Fibroblast of skin of abdomen (primary cell): ENCODE data around the gene GATA6.
A peak's percentile ranks its signal among the peaks of the same experiment; 100 is the strongest.

Experiments used
- DNase-seq: peaks from one replicate; pipeline ENCODE4 v3.0.0-alpha.2; 2013

The GATA6 gene

DNA sequence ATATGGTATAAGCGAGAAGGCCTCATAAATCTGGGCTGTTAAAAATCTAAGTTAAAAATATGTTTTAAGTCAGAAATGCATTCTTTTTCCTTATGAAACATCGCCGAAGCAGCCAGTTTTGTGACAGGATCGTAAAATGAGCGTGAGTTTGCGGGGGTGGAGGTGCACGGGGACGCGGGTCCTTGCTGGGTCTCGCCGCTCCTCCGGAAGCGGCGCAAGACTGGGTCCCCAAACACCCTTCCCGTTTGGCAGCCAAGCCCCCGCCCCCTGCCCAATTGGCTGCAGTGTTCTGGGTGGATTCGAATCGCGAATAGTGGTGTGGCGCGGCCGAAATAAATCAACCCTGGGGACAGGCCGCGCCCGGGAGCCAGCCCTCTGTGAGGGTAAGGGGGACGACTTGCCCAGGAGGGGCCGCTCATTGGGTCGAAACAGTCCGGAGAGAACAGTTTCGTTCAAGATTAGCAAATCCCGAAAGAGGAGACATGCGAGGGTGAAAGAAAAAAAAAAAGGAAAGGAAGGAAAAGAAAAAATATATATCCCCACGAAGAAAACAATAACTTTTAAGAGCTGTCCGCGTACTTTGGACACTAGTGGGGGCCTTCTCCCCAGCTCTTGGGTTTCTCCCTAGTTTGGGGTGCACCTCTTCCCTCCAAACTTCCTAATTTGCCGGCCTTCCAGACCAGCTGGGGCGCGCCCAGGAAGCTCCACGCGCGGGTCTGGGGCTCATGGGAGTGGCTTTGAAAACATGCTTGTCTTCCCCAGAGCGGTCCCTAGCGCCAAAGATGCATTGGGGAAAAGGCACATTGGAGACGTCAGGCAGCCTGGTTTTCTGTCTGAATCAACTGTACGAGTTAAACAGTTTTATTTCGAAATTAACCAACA lies 3.1 kb upstream of the GATA6 start:
- peak; percentile 9 for DNase-seq

DNA sequence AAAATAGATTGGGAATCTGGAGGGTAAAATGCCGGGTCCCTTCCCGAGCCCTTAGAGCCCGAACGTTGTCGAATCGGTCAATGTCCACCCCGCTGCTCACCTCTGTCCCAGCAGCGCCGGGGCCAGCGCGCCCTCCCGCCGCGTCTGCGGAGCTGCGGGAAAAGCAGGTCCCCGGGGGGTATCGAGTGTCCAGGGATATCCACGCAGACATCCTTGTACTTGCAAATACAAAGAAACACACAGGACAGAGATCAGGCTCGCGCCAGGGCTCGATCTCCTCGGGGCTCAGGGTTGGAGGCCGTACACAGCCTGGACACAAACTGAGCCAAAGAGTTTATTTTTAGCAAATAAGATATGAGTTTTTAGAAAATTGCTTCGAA lies 2.3 kb upstream of the GATA6 start:
- peak; percentile 12 for DNase-seq

DNA sequence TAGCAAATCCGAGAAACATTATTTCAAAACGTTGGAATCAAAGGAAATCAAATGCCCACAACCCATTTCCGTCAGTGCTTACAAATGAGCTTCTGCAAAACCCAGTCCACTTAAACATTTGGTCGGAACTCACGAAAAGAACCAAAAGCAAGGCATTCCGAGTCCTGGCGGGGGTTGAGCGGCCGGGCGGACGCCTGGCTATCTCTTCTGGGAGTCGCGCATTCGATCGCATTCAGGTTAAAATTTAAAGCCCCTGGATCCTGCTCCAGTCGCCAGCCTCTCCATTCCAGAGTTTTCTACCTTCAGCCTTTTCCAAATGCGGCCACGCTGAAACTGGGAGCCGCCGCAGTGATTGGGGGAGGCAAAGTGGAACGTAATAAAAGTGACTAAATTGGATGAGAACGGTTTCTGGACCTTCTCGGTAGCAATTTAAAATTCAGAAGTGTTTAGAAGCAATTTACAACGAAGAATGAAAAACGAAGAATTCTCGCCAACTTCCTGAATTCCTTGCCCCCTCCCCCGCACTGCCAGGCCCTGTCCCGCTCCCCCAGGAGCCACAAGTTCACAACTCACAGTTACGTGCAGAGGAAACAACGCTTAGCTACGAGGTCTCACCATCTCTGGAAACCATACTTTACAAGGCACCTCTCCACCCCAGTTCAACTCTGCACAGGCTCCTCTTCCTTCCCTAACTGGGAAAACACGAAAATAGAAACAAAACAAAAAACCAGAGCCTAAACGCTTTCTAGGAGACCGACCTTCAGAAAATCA lies 1.7 kb upstream of the GATA6 start:
- DNase-seq: peak; percentile 55

DNA sequence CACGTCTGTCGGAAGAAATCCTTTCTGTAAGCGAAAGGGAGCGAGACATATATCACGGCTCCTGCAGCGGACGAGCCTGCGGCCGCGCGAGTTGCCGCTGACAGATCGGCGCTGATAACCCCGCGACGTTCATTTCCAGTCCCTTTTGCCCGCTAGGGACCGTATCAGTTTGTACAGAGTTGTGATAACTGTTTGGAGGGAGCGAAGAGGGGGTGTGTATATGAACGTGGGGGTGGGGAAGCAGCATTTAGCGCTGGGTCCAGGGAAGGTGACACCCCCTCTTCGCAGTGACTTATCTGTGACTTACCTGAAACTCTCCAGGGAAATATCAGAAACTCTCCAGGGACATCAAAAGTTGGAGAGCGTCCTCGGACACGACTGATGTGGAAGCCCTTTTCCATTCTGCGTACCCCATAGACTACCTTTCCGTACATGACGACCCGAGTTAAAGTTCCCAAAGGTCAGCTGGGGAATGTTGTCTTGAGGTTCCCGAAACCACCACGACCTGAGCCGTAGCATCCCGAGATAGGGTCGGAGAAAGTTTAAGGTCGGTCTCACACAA lies 948 bp upstream of the GATA6 start:
- DNase-seq: peak; percentile 11

DNA sequence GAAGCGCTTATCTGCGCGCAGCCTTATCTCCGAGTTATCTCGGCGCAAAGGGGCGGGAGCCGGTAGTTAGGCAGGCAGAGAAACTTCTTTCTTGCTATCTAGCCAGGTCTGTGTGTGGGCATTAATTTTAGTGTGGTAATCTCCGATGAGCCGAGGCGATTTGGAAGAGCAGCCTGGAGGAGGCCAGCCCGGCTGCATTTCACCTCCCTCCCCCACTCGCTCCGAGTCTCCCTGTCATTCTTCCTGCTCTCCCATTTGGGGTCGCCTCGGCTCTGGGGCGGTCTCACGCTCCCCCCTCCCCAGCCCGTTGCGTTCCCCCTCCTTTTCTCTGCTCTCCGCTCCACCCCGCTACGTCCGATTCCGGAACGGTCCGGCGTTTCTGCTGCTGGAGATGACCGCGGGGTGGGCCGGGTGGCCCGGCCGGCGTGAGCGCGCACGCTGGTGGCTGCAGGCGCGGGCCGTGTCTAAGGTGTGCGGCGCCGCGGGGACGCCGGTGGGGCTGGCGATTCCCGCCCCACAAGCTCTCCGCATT lies 566 bp downstream of the GATA6 start:
- peak; percentile 36 for DNase-seq

DNA sequence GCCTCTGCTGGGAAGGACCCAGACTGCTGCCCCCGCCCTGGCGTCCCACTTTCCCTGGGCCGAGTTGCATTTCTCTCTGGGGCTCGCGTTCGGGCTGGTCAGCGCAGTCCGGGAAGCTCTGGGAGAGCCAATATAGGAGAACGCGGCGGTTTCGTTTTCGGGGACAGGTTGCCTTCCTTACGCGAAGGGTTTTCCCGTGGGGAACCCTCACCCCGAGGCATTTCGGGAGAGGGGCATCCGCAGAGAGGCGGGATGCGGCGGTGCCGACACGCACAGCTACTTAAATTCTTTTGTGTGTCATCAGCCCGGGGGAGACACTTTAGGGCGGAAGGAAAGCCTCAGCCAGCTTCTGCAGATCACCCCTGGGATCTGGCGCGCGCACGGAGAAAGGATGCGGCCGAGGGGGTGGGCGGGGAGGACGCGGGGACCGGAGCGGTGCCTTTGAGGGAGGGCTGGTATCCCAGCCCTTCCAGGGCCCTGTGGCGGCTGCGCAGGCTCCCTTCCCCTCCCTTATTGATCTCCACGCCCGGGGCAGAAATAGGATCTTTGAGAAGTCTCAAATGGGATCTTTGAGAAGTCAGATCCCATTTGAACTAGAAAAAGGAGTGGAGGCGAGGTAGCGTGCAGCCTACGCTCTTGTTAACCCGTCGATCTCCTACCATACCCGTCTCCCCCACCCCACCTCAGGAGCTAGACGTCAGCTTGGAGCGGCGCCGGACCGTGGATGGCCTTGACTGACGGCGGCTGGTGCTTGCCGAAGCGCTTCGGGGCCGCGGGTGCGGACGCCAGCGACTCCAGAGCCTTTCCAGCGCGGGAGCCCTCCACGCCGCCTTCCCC lies 1.2 kb downstream of the GATA6 start:
- peak; percentile 63 for DNase-seq

DNA sequence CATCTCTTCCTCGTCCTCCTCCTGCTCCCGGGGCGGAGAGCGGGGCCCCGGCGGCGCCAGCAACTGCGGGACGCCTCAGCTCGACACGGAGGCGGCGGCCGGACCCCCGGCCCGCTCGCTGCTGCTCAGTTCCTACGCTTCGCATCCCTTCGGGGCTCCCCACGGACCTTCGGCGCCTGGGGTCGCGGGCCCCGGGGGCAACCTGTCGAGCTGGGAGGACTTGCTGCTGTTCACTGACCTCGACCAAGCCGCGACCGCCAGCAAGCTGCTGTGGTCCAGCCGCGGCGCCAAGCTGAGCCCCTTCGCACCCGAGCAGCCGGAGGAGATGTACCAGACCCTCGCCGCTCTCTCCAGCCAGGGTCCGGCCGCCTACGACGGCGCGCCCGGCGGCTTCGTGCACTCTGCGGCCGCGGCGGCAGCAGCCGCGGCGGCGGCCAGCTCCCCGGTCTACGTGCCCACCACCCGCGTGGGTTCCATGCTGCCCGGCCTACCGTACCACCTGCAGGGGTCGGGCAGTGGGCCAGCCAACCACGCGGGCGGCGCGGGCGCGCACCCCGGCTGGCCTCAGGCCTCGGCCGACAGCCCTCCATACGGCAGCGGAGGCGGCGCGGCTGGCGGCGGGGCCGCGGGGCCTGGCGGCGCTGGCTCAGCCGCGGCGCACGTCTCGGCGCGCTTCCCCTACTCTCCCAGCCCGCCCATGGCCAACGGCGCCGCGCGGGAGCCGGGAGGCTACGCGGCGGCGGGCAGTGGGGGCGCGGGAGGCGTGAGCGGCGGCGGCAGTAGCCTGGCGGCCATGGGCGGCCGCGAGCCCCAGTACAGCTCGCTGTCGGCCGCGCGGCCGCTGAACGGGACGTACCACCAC lies 2.1 kb downstream of the GATA6 start:
- no peak for DNase-seq

DNA sequence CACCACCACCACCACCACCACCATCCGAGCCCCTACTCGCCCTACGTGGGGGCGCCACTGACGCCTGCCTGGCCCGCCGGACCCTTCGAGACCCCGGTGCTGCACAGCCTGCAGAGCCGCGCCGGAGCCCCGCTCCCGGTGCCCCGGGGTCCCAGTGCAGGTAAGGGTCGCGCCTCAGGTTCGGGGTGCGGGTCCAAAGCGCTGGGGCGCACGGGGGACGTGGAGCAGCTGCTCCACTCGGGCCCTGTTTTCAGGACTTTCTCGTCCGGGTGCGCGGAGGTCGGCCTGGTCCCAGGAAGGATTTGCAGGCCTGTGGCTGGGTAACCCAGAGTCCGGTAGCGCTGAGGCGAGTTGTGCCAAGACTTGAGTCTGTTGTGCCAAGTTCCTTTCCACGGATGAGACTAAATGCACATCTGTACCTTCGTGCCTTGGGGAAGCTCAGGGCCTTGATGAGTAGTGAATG lies 2.8 kb downstream of the GATA6 start:
- no peak for DNase-seq

DNA sequence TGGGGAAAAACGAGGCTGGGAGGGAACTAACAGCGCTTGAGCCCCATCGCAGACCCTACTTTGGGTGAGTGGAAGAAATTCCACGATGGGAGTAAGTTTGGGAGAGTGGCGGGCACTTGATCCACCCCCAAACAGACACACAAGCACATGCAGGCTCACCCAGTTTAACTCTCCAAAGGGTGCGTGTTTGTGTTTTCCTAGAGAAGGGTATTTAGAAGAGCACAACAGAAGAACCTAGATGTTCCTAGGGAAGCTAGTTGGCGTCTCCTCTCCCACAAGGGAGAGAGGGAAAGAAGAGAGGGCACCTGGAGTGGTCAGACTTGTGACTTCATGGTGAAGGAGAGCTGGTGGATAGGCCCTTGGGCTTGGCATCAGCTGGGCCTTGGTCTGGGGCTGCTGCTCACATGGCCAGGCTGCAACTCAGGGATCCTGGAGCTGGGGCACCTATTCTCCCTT lies 3.2 kb downstream of the GATA6 start:
- DNase-seq: no peak

DNA sequence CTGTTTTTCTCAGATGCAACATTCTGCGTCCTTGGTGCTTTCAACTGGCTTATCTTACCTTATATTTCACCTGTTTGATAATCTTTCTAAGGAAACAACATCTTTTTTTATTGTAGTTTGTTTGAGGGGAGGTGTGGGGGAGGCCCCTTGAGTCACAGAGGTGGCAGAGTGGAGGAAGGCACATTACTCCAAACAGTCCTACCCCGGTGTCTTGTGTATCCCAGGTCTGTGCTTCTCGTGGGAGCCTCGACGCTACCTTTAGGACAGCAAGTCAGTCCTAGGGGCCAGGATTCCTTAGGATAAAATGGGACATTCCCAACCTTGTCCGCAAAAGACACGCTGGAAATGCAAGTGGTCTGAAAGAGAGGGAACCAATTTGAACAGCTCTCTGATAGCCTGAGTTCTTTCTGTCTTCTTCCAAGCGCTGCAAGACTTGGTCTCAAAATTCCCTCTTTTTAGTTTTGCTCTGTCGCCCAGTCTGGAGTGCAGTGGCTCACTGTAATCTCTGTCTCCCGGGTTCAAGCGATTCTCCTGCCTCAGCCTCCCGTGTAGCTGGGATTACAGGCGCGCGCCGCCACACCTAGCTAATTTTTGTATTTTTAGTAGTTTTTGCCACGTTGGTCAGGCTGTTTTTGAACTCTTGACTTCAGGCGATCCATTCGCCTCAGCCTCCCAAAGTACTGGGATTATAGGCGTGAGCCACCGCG lies 4.0 kb downstream of the GATA6 start:
- no peak for DNase-seq

DNA sequence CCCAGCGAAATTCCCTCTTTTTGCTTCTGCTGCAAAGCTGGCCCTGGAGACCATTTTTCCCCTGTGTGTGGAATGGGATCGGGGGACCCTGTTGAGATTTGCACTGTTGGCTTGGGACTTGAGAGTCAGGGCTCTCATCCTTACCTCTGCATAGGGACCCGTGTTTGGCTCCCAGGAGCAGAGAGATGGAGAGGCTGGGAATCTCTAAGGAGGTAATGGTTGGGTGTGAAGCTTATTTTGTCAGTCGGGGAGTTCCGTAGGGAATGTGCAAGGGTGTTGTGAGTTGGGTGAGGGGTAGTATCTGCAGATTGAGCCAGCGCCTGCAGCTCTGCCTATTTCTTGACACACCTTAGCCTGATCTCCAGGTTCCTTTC lies 4.5 kb downstream of the GATA6 start:
- no peak for DNase-seq

DNA sequence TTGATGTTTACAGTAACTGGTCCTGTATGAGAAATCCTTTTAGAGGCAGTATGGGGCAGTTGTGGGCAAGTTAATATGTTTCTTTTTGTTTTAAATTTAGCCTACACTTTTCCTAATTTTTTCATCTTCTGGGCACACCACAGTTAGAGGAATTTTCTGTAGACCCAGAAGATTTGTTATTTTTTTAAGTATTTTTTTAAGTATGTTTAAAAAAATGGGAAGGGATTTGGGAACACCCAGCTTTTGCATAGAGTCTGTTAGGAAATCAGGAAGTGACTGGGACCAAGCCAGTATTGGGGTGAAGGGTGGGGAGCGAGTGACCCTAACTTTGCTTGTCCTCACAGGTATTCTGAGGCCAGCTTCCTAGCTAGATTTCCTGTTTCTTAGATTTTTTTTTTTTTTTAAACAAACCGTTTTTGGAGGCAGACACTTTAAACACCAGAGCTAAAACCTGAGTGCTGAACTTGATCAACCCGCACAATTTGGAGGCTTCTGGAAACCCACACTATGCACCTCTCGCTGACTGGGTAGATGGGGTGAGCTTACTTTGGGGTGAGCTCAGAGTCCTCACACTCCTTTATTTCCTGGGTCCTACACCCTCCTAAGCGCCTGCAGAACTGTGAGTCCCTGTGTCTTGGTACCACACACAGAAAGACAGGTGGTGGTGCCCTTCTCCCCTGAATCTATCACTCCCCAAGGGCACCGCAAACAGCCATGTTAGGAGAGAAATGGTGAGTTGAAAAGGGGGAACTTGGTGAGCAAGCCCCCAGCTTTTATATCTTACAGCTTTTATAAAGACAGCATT lies 5.2 kb downstream of the GATA6 start:
- no peak for DNase-seq

DNA sequence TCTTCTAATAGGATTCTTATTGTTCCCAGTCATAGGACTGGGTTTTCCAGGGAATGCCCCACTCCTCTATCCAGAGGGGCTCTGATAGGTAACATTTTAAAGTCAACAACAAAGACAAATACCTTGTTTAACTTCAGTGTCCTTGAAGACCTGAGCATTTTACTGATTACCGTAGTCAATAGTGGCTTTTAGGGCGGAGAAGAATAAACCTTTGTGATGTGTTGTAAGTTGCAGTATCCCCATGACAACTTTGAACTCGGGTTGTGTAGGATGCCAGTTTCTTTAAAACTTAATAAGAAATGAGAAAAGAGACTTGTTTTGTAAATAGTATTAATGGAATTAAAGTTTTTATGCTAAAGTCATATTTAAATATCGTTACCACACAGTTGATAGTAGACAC lies 6.0 kb downstream of the GATA6 start:
- no peak for DNase-seq

DNA sequence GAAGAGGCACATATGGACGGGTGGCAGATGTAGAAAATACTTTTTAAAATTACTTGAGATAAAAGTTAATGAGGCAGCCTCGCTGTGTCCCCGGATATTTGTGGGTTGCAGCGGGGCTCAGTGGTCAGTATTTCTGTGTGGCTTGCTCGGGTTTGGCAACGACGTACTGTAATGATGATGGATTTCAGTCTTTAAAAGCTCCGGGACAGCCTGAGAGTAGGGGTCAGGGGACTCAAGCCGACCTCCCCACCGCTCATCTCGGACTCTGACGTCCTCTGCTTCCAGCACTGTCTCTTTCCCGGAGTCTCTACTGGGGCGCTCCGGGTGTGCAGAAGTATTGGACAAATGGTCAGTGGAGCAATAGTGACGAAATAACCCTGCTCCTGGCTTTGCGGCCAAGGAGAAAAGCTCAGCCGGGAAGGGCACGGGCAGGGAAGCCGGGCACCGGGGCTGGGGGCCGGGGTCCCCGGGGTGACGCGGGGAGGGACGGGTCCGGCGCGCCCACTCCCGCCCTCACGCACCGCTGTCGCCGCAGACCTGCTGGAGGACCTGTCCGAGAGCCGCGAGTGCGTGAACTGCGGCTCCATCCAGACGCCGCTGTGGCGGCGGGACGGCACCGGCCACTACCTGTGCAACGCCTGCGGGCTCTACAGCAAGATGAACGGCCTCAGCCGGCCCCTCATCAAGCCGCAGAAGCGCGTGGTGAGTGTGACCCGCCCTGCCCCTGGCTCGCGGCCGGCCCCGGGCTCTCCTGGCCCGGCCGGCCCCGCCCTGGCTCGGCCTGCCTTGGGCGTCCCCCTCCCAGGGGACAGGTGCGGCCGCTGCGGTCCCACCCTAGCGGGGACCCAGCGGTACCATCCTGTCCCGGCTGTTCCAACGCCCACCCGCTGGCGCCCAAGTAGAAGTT lies 7.3 kb downstream of the GATA6 start:
- DNase-seq: no peak

DNA sequence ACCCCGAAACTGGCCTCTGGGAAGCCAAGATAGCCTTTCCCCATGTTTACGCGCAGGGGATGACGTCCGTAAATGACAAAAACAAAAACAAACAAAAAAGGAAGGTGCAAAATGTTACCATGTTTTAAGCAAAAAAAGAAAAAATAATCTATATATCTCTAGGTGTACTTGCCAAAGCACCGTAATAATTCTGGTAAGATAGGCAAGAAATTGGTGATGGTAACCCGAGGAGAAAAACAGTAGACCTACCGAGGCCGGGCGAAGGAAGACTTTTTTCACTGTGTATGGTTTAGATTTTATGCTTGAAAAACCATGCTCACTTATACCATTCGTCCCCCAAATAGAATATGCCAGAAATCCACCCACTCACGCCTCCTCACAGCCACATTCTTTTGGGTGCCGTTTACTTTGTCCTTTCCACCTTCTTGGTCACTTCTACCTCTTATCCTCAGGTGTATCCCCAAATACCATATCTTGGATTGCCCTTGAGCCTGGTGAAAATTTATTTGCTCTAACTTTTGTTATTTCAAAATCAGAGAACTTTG lies 8.0 kb downstream of the GATA6 start:
- no peak for DNase-seq

DNA sequence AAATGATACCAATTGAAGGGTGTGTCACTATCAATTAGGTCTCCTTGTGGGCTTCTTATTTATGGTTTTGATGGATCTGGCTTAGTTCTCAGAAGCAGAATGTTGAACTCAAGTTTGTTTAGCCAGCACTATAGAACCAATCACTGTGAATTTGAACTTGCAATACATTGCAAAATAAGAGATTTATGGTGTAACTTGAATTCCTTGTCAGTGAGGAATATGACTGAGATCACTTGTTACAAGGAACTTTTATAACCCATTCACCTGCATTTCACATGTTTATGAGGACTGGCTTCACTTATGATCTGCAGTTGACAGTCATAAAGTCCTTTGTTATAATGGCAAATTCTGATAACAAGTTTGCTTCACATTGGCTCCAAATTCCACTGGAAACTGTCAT lies 9.8 kb downstream of the GATA6 start:
- no peak for DNase-seq

DNA sequence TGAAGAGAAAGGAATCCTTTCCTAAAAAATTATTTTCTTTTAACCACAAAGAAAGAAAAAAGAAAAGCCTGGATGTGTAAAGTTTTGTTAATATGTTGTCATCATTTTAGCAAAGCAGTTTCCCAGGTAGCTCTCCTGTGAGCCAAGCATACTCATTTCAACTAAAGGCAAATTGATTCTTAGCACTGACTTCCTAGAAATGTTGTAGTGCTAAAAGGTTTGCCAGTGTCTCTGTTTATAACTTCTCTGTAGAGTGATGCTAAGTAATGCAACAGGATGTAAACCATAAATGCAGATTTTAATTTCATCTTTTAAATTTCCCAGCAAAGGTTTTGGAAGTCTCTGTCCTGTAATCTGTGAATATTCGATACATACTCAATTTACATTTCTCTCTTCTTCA lies 10.2 kb downstream of the GATA6 start:
- DNase-seq: no peak

DNA sequence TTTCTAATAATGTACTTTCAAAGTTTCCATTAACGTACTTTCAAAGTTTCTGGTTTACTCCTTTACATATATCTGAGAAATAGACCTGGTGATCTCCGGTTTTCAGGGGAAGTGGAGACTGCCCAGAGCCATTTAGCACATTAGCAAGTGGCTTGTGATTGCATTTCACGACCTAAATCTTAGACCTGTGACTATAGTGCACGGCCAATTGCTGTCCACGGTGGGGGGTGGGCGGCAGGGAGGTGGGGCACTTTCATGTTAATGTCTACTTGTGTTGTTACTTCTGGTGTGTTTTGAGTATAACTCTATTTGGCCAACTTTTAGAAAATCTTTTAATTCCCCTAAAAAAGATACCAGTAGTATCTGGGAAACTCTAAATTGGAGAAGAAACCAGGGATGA lies 11.3 kb downstream of the GATA6 start:
- no peak for DNase-seq
